Activated naive CD8-positive, alpha-beta T cell treated with anti-CD3 and anti-CD28 coated beads for 36 hours (primary cell): ENCODE measurements around the gene GINS1. TPM values are rescaled to one million over a fixed set of nuclear protein-coding genes. Genes with fewer than 3 reads are reported as not detected.

ENCODE experiments used
- DNase-seq: peaks from one replicate; pipeline ENCODE4 v3.0.0; 2021
- H3K27ac Mint-ChIP-seq: one replicate; pipeline ENCODE4 v1.8.0; 2022; ENCODE audit warnings: mild to moderate bottlenecking, moderate library complexity, mixed read lengths
- H3K27me3 Mint-ChIP-seq: one replicate; pipeline ENCODE4 v1.8.0; 2022; ENCODE audit warnings: mild to moderate bottlenecking, mixed read lengths
- H3K36me3 Mint-ChIP-seq: one replicate; pipeline ENCODE4 v1.8.0; 2021; ENCODE audit warnings: mild to moderate bottlenecking, mixed read lengths
- H3K4me1 Mint-ChIP-seq: one replicate; pipeline ENCODE4 v1.8.0; 2021; ENCODE audit warnings: mixed read lengths
- H3K4me3 Mint-ChIP-seq: one replicate; pipeline ENCODE4 v1.8.0; 2022; ENCODE audit warnings: mild to moderate bottlenecking, moderate library complexity, mixed read lengths
- H3K9me3 Mint-ChIP-seq: one replicate; pipeline ENCODE4 v1.8.0; 2022; ENCODE audit warnings: mixed read lengths
- total RNA-seq, 2 experiments: library from RNA; stranded (reverse); gene quantifications; one replicate each; pipeline ENCODE4 v1.2.3, GENCODE V29; 2021

GINS1 gene
- total RNA-seq, 2 experiments from 2014 or later, result 33.9 to 34.1 TPM

GRCh38 chr20:25378189-25378883 is 29.1 kb upstream of the GINS1 start:
- DNase-seq, result no peak
- peaks cover 11% of the 10 kb centered on the region for H3K4me1 Mint-ChIP-seq
- no peaks in the 10 kb centered on the region for H3K9me3 Mint-ChIP-seq
- H3K27me3 Mint-ChIP-seq, result no peaks in the 10 kb centered on the region
- H3K36me3 Mint-ChIP-seq, result peaks cover 12% of the 10 kb centered on the region
- no peak overlapping the region for H3K4me3 Mint-ChIP-seq
- no peak overlapping the region for H3K27ac Mint-ChIP-seq

DNA sequence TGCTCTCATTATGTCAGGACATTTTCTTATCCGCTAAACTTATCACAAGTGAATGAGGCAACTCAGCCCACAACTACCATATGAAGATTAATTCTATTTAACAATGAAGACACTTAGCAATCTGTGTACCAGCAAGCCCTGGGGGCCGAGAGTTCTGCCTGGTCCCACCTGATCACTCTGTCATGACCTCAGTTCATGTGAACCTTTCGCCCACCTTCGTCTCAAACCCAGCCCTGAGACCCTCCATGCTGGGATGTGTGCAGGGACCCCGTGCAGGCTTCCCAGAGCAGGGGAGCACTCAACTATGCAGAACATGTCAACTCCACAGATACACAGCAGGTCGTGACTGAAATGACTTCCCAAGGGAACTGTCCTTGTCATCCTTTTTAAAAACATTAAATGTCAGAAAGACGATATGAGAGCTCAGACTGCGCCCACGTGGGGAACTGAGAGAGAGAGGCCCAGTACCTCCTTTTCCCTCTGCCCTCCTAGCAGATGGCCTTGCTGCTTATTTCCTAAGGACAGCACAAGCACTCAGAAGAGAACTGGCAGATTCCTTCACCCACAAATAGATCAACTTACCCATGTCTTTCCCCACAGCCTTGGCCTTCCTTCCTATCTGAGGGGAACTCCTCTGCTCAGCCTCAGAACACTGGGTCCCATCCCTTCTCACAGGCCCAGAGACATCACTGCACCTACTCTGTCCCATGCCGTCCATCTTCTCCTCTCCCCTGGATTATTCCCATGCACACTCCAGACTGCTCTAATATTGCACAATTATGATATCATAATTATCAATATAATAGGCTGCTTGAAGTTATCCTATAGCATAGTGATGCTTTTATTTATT is 28.4 kb upstream of the GINS1 start:
- DNase-seq, result no peak
- Mint-ChIP-seq H3K4me3 (no peak overlapping the region), H3K4me1 (peaks cover 11% of the 10 kb centered on the region), H3K27me3 (no peaks in the 10 kb centered on the region), H3K9me3 (no peaks in the 10 kb centered on the region), H3K36me3 (peaks cover 8% of the 10 kb centered on the region), H3K27ac (no peak overlapping the region)

GRCh38 chr20:25380945-25381614 is 26.4 kb upstream of the GINS1 start:
- Mint-ChIP-seq H3K27me3 (no peaks in the 10 kb centered on the region), H3K36me3 (peaks cover 9% of the 10 kb centered on the region), H3K27ac (no peak overlapping the region), H3K9me3 (no peaks in the 10 kb centered on the region), H3K4me1 (peaks cover 11% of the 10 kb centered on the region), H3K4me3 (no peak overlapping the region)
- no peak for DNase-seq

DNA sequence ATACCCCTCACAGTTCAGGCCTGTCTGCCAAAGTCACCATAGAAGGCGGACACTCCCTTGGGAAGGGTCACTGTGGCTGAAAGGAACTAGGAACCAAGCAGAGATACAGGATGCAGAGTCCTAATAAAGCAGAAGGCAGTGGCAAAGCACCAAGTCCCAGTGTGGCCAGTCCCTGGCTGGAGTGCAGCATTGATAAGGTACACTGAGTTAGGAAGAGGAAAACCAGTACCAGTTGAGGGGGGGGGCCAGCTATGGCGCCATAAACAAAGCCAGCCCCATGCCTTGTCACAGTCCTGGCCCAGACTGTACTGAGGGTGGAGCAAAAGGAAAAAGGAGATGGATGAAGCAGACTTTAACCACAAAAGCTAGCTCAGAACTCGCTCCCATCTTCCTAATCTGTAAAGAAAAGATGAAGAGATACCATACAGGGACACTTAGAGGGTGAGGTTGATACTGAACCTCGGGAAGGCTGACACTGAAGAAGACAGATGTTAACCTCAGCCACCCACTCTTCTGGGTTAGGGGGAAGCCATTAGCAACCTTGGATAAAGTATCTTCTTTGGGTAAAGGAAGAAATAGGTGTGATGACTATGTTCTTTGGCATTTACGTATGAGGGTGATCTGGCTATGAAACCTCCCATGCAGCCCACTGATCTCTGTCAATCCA is 24.6 kb upstream of the GINS1 start:
- H3K27me3 Mint-ChIP-seq, result no peaks in the 10 kb centered on the region
- no peak overlapping the region for H3K27ac Mint-ChIP-seq
- H3K36me3 Mint-ChIP-seq, result peaks cover 9% of the 10 kb centered on the region
- H3K9me3 Mint-ChIP-seq, result no peaks in the 10 kb centered on the region
- H3K4me3 Mint-ChIP-seq, result no peak overlapping the region
- no peak for DNase-seq
- H3K4me1 Mint-ChIP-seq, result peaks cover 11% of the 10 kb centered on the region

DNA sequence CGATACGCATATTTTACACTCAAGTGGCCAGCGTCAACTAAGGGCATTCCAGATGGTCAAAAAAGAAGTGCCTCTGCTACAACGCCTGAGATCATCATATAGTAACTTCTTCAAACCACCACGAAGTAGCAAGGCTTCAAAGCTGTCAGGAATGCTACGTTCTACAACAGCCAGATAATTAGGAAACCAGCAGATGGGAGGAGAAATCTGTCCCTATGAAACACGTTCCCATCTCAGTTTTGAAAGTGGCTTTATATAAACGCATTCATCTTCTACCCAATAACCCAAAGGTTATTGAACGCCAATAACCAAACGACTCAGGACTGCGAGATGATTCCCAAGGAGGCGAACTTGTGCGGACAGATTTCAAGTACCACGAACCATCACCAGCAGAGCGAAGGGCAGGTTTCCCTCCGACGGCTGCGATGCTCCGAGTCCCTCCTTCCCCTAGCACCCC is 18.0 kb upstream of the GINS1 start:
- H3K36me3 Mint-ChIP-seq, result peaks cover 9% of the 10 kb centered on the region
- no peak for DNase-seq
- no peaks in the 10 kb centered on the region for H3K9me3 Mint-ChIP-seq
- H3K27me3 Mint-ChIP-seq, result no peaks in the 10 kb centered on the region
- H3K4me3 Mint-ChIP-seq, result peak overlapping the region; percentile 83
- H3K4me1 Mint-ChIP-seq, result peaks cover 12% of the 10 kb centered on the region
- H3K27ac Mint-ChIP-seq, result no peak overlapping the region

GRCh38 chr20:25389858-25390537 is 17.5 kb upstream of the GINS1 start:
- Mint-ChIP-seq H3K27me3 (no peaks in the 10 kb centered on the region), H3K4me1 (peaks cover 12% of the 10 kb centered on the region), H3K36me3 (peaks cover 7% of the 10 kb centered on the region), H3K4me3 (peak overlapping the region; percentile 83), H3K27ac (no peak overlapping the region), H3K9me3 (no peaks in the 10 kb centered on the region)
- peak; percentile 44 for DNase-seq

DNA sequence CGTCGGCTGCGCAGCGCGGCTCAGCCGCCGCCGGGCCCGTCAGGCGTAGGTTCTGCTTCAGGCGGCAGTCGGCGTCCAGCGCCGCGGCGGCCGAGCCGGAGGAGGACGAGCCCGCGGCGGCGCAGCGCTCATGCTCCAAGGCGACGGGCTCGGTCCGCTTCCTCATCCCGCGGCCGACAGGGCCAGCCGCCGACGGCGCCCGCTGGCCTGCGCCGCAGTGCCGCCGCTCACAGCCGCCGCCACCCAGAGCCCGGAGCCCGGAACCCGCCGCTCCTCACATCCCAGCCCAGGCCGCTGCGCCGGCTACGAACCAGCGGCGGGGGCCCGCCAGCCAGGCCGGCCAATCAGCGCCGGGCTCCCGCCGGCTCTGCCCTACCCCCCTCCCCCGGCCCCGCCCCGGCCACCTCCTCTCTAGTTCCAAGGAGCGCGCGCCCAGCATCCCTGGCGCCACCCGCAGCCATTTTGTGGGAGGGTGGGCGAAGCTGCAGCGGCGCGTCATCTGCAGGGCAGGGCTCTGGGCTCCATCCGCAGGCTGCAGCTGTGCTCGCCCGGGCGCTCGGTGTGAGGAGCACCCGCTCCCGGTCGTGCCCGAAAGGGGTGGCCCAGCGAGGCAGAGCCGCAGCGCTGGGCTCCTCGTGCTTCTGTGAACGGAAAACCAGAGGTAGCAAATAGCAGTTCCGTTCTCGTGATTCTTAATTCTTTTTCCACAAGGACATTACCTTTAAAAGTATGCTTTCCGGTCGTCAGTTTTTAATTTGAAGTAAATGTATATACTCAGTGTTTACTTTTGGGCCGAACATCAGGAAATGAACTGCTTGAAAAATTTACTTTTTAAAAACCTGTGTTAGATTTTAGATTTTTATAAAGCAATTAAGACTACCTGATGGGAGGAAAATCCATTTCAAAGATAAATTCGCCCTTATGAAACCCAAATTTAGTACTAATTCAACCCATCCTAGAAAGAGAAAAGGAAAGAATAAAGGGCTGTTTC is 16.6 kb upstream of the GINS1 start, which contains the start of gene ABHD12:
ABHD12 (minus strand) TSS at position 298 of the 991 bp plus-strand sequence; CDS start at position 166, 132 bp downstream.
- no peaks in the 10 kb centered on the region for H3K9me3 Mint-ChIP-seq

DNA sequence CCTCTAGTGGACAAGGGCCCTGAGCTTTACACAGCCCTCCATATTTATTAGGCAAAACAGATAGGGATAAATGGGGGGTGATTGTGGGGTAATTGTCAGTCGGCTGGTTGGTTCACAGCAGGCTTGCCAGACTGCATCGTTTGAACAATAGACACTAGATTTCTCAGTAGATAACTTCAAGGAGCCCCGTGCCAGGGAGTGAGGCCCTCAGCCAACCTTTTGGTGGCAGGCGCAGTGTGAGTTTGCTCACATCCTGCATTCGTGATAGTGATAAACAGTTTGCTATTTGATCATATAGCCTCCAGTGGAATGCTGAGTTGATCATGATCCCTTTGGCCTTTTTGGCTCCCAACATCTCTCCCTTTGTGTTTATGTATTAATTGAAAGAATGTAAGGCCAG is 13.2 kb upstream of the GINS1 start:
- Mint-ChIP-seq H3K4me3 (no peak overlapping the region), H3K9me3 (no peaks in the 10 kb centered on the region), H3K27me3 (no peaks in the 10 kb centered on the region), H3K4me1 (peaks cover 7% of the 10 kb centered on the region), H3K36me3 (no peaks in the 10 kb centered on the region), H3K27ac (no peak overlapping the region)
- no peak for DNase-seq

More for the DNA sequence above, 16.6 kb upstream of the GINS1 start, which contains the start of gene ABHD12:
- H3K4me3 Mint-ChIP-seq, result peak within 1 kb of the TSS; percentile 85
- H3K36me3 Mint-ChIP-seq, result peaks cover 7% of the 10 kb centered on the region
- H3K4me1 Mint-ChIP-seq, result peaks cover 12% of the 10 kb centered on the region
- no peaks in the 10 kb centered on the region for H3K27me3 Mint-ChIP-seq
- peak within 1 kb of the TSS; percentile 88 for H3K27ac Mint-ChIP-seq
- peak; percentile 96 for DNase-seq

GRCh38 chr20:25394996-25395395 is 12.5 kb upstream of the GINS1 start:
- Mint-ChIP-seq H3K27ac (no peak overlapping the region), H3K4me1 (peaks cover 4% of the 10 kb centered on the region)

GRCh38 chr20:25397096-25397495 is 10.4 kb upstream of the GINS1 start:
- Mint-ChIP-seq H3K9me3 (no peaks in the 10 kb centered on the region), H3K27ac (no peak overlapping the region), H3K36me3 (no peaks in the 10 kb centered on the region), H3K27me3 (no peaks in the 10 kb centered on the region), H3K4me3 (no peak overlapping the region), H3K4me1 (no peaks in the 10 kb centered on the region)
- DNase-seq, result no peak

More at GRCh38 chr20:25394996-25395395, 12.5 kb upstream of the GINS1 start:
- no peak for DNase-seq
- no peaks in the 10 kb centered on the region for H3K27me3 Mint-ChIP-seq
- no peaks in the 10 kb centered on the region for H3K9me3 Mint-ChIP-seq
- H3K4me3 Mint-ChIP-seq, result no peak overlapping the region
- H3K36me3 Mint-ChIP-seq, result no peaks in the 10 kb centered on the region

- no peak for DNase-seq
- Mint-ChIP-seq H3K4me1 (no peaks in the 10 kb centered on the region), H3K4me3 (no peak overlapping the region), H3K9me3 (peaks cover 4% of the 10 kb centered on the region), H3K36me3 (peaks cover 3% of the 10 kb centered on the region), H3K27me3 (no peaks in the 10 kb centered on the region), H3K27ac (no peak overlapping the region)
These were observed 9.7 kb upstream of the GINS1 start for GRCh38 chr20:25397821-25398220.

GRCh38 chr20:25398376-25399036 is 9.0 kb upstream of the GINS1 start:
- DNase-seq, result no peak
- Mint-ChIP-seq H3K9me3 (peaks cover 9% of the 10 kb centered on the region), H3K27ac (no peak overlapping the region), H3K4me1 (no peaks in the 10 kb centered on the region), H3K4me3 (no peak overlapping the region), H3K27me3 (no peaks in the 10 kb centered on the region), H3K36me3 (peaks cover 3% of the 10 kb centered on the region)

- no peaks in the 10 kb centered on the region for H3K4me1 Mint-ChIP-seq
- H3K27me3 Mint-ChIP-seq, result no peaks in the 10 kb centered on the region
- H3K36me3 Mint-ChIP-seq, result peaks cover 3% of the 10 kb centered on the region
These were observed 8.4 kb upstream of the GINS1 start for GRCh38 chr20:25399037-25399430.

More at GRCh38 chr20:25399037-25399430, 8.4 kb upstream of the GINS1 start:
- Mint-ChIP-seq H3K9me3 (peaks cover 11% of the 10 kb centered on the region), H3K4me3 (no peak overlapping the region), H3K27ac (no peak overlapping the region)
- DNase-seq, result no peak
